ENCODE data around the gene AFG1L. TPM values are rescaled to one million over a fixed set of nuclear protein-coding genes. Genes with fewer than 3 reads are reported as not detected.

Gene AFG1L
- total and polyA plus RNA-seq, 11 donors, result 1.9 to 16.6 (median 10.9) TPM

GRCh38 chr6:108355120-108355519 is 60.3 kb downstream of the AFG1L start:
- WGBS, 4 donors, result 73 to 97% (median 94%) methylated on average over 2 of the region's 2 CpGs
- Histone ChIP-seq H3K27ac (no peak overlapping the region), H3K4me3 (no peak overlapping the region), H3K27me3 (no peaks in the 10 kb centered on the region), H3K4me1 (no peaks in the 10 kb centered on the region), H3K9me3 (no peaks in the 10 kb centered on the region), H3K36me3 (peaks cover 0 to 26% (median 7%) of the 10 kb centered on the region in 9 donors)
- no peak for ATAC-seq
- DNase-seq, result no peak
- TF ChIP-seq CTCF (IDR thresholded peaks at IDR 0.05), result no peak
- no peak for TF ChIP-seq POLR2A (IDR thresholded peaks at IDR 0.05)
- intact Hi-C loops (cut with DNase I), result no loop called here

- Histone ChIP-seq H3K4me3 (no peak overlapping the region), H3K36me3 (peaks cover 0 to 26% (median 7%) of the 10 kb centered on the region in 9 donors), H3K27me3 (no peaks in the 10 kb centered on the region), H3K4me1 (no peaks in the 10 kb centered on the region), H3K27ac (no peak overlapping the region), H3K9me3 (no peaks in the 10 kb centered on the region)
- ATAC-seq, result no peak
- 54 to 94% (median 93%) methylated on average over 2 of the region's 2 CpGs for WGBS, 4 donors
- no peak for DNase-seq
- intact Hi-C loops (cut with DNase I), result no loop called here
- no peak for TF ChIP-seq CTCF (IDR thresholded peaks at IDR 0.05)
- no peak for TF ChIP-seq POLR2A (IDR thresholded peaks at IDR 0.05)
Observed at GRCh38 chr6:108355890-108356289, 61.0 kb downstream of the AFG1L start.

- Histone ChIP-seq H3K27ac (no peak overlapping the region), H3K4me3 (no peak overlapping the region), H3K36me3 (peaks cover 0 to 26% (median 7%) of the 10 kb centered on the region in 9 donors), H3K9me3 (no peaks in the 10 kb centered on the region), H3K4me1 (peaks cover 0 to 4% (median 0%) of the 10 kb centered on the region in 12 donors), H3K27me3 (no peaks in the 10 kb centered on the region)
- DNase-seq (no peak), ATAC-seq (no peak)
- TF ChIP-seq POLR2A (IDR thresholded peaks at IDR 0.05) (no peak), CTCF (IDR thresholded peaks at IDR 0.05) (no peak)
- intact Hi-C loops (cut with DNase I), result no loop called here
- WGBS, 4 donors, result 82 to 86% (median 85%) methylated on average over 5 of the region's 5 CpGs
Observed at GRCh38 chr6:108359901-108360882, 65.3 kb downstream of the AFG1L start.

GRCh38 chr6:108360919-108361311 is 66.1 kb downstream of the AFG1L start:
- peaks cover 0 to 26% (median 7%) of the 10 kb centered on the region in 9 donors for H3K36me3 ChIP-seq
- no peak overlapping the region for H3K4me3 ChIP-seq
- TF ChIP-seq POLR2A (IDR thresholded peaks at IDR 0.05) (no peak), CTCF (IDR thresholded peaks at IDR 0.05) (no peak)
- intact Hi-C loops (cut with DNase I), result no loop called here
- no peaks in the 10 kb centered on the region for H3K9me3 ChIP-seq
- H3K27ac ChIP-seq, result no peak overlapping the region
- no peak for ATAC-seq
- H3K27me3 ChIP-seq, result no peaks in the 10 kb centered on the region
- peaks cover 0 to 4% (median 0%) of the 10 kb centered on the region in 12 donors for H3K4me1 ChIP-seq
- WGBS, 4 donors, result 94 to 100% (median 98%) methylated on average over 2 of the region's 2 CpGs
- no peak for DNase-seq

Data from heart left ventricle (tissue), 16 donors.